Chondrocyte (in vitro differentiated cells): ENCODE measurements around the gene DYRK3. TPM values are rescaled to one million over a fixed set of nuclear protein-coding genes. Genes with fewer than 3 reads are reported as not detected.

Experiments used
- DNase-seq: peaks from one replicate; pipeline ENCODE4 v3.0.0; 2021; ENCODE audit warnings: mixed read lengths, low spot score
- H3K27ac Mint-ChIP-seq: one replicate; pipeline ENCODE4 v1.8.0; 2021; ENCODE audit warnings: mild to moderate bottlenecking, moderate library complexity, mixed read lengths; ENCODE audit not compliant: unreplicated experiment
- H3K27me3 Mint-ChIP-seq: 2 replicates; pipeline ENCODE4 v1.8.0; 2021; ENCODE audit warnings: low read depth, mixed read lengths
- H3K36me3 Mint-ChIP-seq: 2 replicates; pipeline ENCODE4 v1.8.0; 2021; ENCODE audit warnings: low read depth, mixed read lengths
- H3K4me1 Mint-ChIP-seq: 2 replicates; pipeline ENCODE4 v1.8.0; 2021; ENCODE audit warnings: low read depth, mild to moderate bottlenecking, mixed read lengths
- H3K4me3 Mint-ChIP-seq: one replicate; pipeline ENCODE4 v1.8.0; 2021; ENCODE audit warnings: mild to moderate bottlenecking, moderate library complexity, mixed read lengths; ENCODE audit not compliant: unreplicated experiment
- H3K9me3 Mint-ChIP-seq: 2 replicates; pipeline ENCODE4 v1.8.0; 2021; ENCODE audit warnings: low read depth, mixed read lengths
- total RNA-seq: library from RNA; stranded (reverse); gene quantifications from 3 replicates; pipeline ENCODE4 v1.2.1, GENCODE V29; 2021
- TF ChIP-seq, protein P1 (sequence below): fragments of 200-600 bp; sonication (generic); IDR thresholded peaks from 2 replicates; pipeline ENCODE4 v1.5.0; 2021; ENCODE audit warnings: antibody characterized with exemption, mild to moderate bottlenecking, moderate library complexity

DYRK3 gene
- total RNA-seq, 1 donor from 2014 or later: 6.6 TPM

DNA sequence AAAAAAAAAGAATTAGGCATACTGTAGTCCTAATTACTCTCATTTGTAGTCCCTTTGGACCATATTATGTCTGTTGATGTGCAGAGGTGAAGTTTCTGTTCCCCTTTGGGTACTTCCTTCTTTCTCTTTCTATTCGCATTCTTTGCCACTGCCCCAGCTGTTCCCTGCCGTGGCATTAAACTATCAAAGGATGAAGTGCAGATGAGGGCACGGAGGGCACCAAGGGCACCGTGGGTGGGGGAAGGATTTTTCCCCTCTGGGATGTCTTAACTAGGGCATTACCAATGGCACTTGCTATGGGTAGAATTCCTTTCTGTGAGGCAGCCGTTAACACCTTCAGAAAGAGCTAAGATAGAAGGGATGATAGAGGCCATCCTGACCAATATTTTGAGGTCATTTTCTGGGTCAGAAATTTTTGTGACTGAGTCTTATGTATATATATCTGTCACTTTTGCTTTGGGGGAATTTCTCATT lies 44.4 kb downstream of the DYRK3 start:
- Mint-ChIP-seq H3K27me3 (peaks cover 9% of the 10 kb centered on the region), H3K4me3 (no peak overlapping the region), H3K36me3 (no peaks in the 10 kb centered on the region), H3K27ac (no peak overlapping the region), H3K4me1 (peaks cover 18% of the 10 kb centered on the region), H3K9me3 (no peaks in the 10 kb centered on the region)
- TF ChIP-seq, protein P1, sequence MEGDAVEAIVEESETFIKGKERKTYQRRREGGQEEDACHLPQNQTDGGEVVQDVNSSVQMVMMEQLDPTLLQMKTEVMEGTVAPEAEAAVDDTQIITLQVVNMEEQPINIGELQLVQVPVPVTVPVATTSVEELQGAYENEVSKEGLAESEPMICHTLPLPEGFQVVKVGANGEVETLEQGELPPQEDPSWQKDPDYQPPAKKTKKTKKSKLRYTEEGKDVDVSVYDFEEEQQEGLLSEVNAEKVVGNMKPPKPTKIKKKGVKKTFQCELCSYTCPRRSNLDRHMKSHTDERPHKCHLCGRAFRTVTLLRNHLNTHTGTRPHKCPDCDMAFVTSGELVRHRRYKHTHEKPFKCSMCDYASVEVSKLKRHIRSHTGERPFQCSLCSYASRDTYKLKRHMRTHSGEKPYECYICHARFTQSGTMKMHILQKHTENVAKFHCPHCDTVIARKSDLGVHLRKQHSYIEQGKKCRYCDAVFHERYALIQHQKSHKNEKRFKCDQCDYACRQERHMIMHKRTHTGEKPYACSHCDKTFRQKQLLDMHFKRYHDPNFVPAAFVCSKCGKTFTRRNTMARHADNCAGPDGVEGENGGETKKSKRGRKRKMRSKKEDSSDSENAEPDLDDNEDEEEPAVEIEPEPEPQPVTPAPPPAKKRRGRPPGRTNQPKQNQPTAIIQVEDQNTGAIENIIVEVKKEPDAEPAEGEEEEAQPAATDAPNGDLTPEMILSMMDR: no peak
- no peak for DNase-seq

DNA sequence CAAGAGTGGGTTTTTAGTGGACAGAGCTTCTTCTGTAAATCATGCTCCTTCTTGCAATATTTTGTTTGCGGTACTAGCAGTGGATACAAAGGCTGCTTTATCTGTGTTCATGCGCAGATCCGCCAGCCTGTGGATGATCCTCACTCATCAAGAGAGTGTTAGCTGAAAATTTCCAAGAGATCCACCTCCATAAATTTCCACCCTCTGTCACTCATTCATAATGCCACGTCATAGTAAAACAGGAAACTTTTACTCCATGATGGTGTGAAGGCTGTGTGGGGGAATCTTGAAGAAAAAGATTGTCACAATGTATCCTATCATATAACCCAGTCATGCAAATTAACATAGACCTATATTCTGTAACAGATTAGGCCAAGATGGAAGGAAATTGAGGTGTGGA lies 44.9 kb downstream of the DYRK3 start:
- no peak overlapping the region for H3K4me3 Mint-ChIP-seq
- H3K4me1 Mint-ChIP-seq: peaks cover 13% of the 10 kb centered on the region
- H3K9me3 Mint-ChIP-seq: no peaks in the 10 kb centered on the region
- TF ChIP-seq, protein P1: no peak
- peaks cover 9% of the 10 kb centered on the region for H3K27me3 Mint-ChIP-seq
- no peak overlapping the region for H3K27ac Mint-ChIP-seq
- no peaks in the 10 kb centered on the region for H3K36me3 Mint-ChIP-seq
- DNase-seq: no peak

DNA sequence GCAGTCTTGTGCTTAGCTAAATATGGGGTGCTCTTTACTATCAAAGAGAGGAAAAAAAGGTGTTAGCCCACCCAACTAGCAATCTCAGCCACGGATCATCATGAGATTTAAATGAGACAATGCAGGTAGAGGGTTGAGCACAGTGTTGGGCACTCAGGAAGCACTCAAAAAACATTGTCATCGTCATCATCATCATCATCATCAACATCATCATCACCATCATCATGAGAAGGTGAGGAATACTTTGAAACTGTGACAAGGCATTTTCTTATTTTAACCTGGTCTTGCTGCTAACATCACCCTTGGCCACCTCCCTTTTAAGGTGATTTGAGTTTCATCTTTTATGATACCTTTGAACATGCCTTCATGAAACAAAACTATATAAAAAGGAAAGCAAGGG lies 46.0 kb downstream of the DYRK3 start:
- H3K27me3 Mint-ChIP-seq: peaks cover 9% of the 10 kb centered on the region
- no peak overlapping the region for H3K27ac Mint-ChIP-seq
- no peaks in the 10 kb centered on the region for H3K9me3 Mint-ChIP-seq
- H3K36me3 Mint-ChIP-seq: no peaks in the 10 kb centered on the region
- no peak overlapping the region for H3K4me3 Mint-ChIP-seq
- H3K4me1 Mint-ChIP-seq: peaks cover 10% of the 10 kb centered on the region
- TF ChIP-seq, protein P1: no peak
- no peak for DNase-seq

DNA sequence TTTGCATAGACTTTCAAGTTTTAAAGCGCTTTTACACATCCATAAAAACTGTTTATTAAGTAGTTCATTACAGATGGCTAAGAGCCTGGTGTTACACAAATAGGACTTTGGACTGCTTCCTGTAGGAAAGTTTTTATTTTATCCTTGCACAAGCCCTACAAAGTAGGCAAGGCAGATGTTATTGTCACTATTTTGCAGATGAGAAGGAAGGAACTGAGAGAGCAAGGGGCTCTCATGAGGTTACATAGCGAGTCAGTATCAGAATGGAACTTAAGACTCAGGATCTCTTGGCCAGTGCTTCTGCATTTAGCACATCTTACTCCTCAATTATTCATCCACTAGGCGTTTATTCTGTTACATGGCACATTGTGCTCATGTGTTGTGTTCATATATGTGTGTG lies 46.8 kb downstream of the DYRK3 start:
- Mint-ChIP-seq H3K36me3 (no peaks in the 10 kb centered on the region), H3K4me3 (no peak overlapping the region), H3K4me1 (peaks cover 17% of the 10 kb centered on the region), H3K9me3 (no peaks in the 10 kb centered on the region), H3K27ac (no peak overlapping the region), H3K27me3 (peaks cover 9% of the 10 kb centered on the region)
- TF ChIP-seq, protein P1: no peak
- no peak for DNase-seq

DNA sequence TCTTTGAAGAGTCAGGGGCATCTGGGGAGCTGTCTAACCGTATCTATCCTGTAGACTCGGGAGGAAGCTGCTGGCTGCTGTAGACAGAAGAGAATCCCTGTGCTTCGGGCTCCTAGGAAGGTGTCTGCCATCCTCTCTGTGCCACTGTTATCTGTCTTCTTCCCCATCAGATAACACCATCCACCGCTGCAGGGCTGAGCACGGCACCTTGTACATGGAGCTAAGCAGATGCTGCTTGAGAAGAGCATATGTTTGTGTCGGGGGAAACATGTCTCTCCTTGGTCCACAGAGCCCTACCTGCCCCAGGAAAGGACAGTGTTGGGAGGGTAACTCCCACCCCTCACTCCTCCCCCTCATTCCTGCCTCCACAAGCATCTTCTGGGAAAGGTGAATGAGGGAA lies 48.0 kb downstream of the DYRK3 start:
- no peaks in the 10 kb centered on the region for H3K9me3 Mint-ChIP-seq
- peaks cover 9% of the 10 kb centered on the region for H3K27me3 Mint-ChIP-seq
- H3K36me3 Mint-ChIP-seq: no peaks in the 10 kb centered on the region
- peaks cover 29% of the 10 kb centered on the region for H3K4me1 Mint-ChIP-seq
- H3K4me3 Mint-ChIP-seq: no peak overlapping the region
- TF ChIP-seq, protein P1: no peak
- H3K27ac Mint-ChIP-seq: no peak overlapping the region
- no peak for DNase-seq
